ENCODE data around the gene SREBF2. TPM values are rescaled to one million over a fixed set of nuclear protein-coding genes. Genes with fewer than 3 reads are reported as not detected.

The SREBF2 gene
- polyA plus RNA-seq, 1 donor from 2014 or later, result 73.0 TPM

GRCh38 chr22:41902016-41902415, 69.1 kb downstream of the SREBF2 start:
- Histone ChIP-seq H3K36me3 (ENCODE audit: insufficient read depth, low read length) (peaks cover 5% of the 10 kb centered on the region), H3K4me2 (ENCODE audit: low read length) (no peak overlapping the region), H3K27me3 (ENCODE audit: insufficient read depth, low read depth, low read length) (no peaks in the 10 kb centered on the region), H3K27ac (ENCODE audit: low read length) (no peak overlapping the region), H3F3A (ENCODE audit: insufficient read depth, low read length, poor library complexity, severe bottlenecking) (no peaks in the 10 kb centered on the region), H3K9ac (ENCODE audit: low read length) (no peak overlapping the region), H3K9me2 (ENCODE audit: insufficient read depth, low read length) (no peaks in the 10 kb centered on the region), H4K20me1 (ENCODE audit: insufficient read depth) (no peaks in the 10 kb centered on the region), H2AFZ (ENCODE audit: low read depth, low read length) (no peak overlapping the region), H3K79me2 (replicated peaks; ENCODE audit: insufficient read depth, low read length) (no peaks in the 10 kb centered on the region), H3K9me3 (ENCODE audit: low read length) (no peaks in the 10 kb centered on the region), H3K4me3 (ENCODE audit: low read length) (no peak overlapping the region)
- TF ChIP-seq EZH2 (IDR thresholded peaks at IDR 0.05; ENCODE audit: borderline replicate concordance, insufficient read depth, low read length, poor library complexity, severe bottlenecking) (no peak), RAD21 (conservative IDR thresholded peaks at IDR 0.05) (no peak), POLR2AphosphoS5 (IDR thresholded peaks at IDR 0.05) (no peak), TAF1 (IDR thresholded peaks at IDR 0.05; ENCODE audit: low read depth) (no peak), SMC3 (conservative IDR thresholded peaks at IDR 0.05; ENCODE audit: poor library complexity) (no peak), EP300 (conservative IDR thresholded peaks at IDR 0.05; ENCODE audit: poor library complexity, severe bottlenecking) (no peak), REST (IDR thresholded peaks at IDR 0.05; ENCODE audit: borderline replicate concordance) (no peak), MXI1 (conservative IDR thresholded peaks at IDR 0.05; ENCODE audit: poor library complexity, severe bottlenecking) (no peak)
- TF ChIP-seq, protein P1, sequence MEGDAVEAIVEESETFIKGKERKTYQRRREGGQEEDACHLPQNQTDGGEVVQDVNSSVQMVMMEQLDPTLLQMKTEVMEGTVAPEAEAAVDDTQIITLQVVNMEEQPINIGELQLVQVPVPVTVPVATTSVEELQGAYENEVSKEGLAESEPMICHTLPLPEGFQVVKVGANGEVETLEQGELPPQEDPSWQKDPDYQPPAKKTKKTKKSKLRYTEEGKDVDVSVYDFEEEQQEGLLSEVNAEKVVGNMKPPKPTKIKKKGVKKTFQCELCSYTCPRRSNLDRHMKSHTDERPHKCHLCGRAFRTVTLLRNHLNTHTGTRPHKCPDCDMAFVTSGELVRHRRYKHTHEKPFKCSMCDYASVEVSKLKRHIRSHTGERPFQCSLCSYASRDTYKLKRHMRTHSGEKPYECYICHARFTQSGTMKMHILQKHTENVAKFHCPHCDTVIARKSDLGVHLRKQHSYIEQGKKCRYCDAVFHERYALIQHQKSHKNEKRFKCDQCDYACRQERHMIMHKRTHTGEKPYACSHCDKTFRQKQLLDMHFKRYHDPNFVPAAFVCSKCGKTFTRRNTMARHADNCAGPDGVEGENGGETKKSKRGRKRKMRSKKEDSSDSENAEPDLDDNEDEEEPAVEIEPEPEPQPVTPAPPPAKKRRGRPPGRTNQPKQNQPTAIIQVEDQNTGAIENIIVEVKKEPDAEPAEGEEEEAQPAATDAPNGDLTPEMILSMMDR (IDR thresholded peaks at IDR 0.05; ENCODE audit: poor library complexity, severe bottlenecking), result no peak

DNA sequence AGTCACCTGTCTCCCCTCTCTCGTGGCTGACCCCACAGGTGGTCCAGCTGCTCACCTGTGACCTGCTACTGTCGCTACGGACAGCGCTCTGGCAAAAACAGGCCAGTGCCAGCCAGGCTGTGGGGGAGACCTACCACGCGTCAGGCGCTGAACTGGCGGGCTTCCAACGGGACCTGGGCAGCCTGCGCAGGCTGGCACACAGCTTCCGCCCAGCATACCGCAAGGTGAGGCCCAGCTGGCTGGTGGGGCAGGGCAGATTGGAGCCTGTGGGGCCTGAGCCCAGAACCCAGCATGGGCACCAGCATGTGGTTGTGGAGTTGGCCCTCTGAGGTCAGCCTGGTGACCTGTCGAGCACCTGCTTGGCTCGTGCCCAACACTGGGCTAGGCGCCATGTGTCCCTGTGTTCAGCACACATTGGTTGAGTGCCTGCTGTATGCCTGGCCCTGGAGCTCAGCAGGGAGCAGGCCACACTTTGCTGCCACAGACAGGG, 70.1 kb downstream of the SREBF2 start:
- peaks cover 5% of the 10 kb centered on the region for H3K36me3 ChIP-seq (ENCODE audit: insufficient read depth, low read length)
- H3K4me3 ChIP-seq (ENCODE audit: low read length), result no peak overlapping the region
- TF ChIP-seq REST (IDR thresholded peaks at IDR 0.05; ENCODE audit: borderline replicate concordance), result no peak
- no peak for TF ChIP-seq EZH2 (IDR thresholded peaks at IDR 0.05; ENCODE audit: borderline replicate concordance, insufficient read depth, low read length, poor library complexity, severe bottlenecking)
- TF ChIP-seq RAD21 (conservative IDR thresholded peaks at IDR 0.05), result no peak
- no peak for TF ChIP-seq SMC3 (conservative IDR thresholded peaks at IDR 0.05; ENCODE audit: poor library complexity)
- TF ChIP-seq, protein P1 (IDR thresholded peaks at IDR 0.05; ENCODE audit: poor library complexity, severe bottlenecking), result no peak
- no peak for TF ChIP-seq EP300 (conservative IDR thresholded peaks at IDR 0.05; ENCODE audit: poor library complexity, severe bottlenecking)
- no peak for TF ChIP-seq TAF1 (IDR thresholded peaks at IDR 0.05; ENCODE audit: low read depth)
- no peak for TF ChIP-seq POLR2AphosphoS5 (IDR thresholded peaks at IDR 0.05)
- TF ChIP-seq MXI1 (conservative IDR thresholded peaks at IDR 0.05; ENCODE audit: poor library complexity, severe bottlenecking), result no peak
- H3K4me2 ChIP-seq (ENCODE audit: low read length), result no peak overlapping the region
- H3K79me2 ChIP-seq (replicated peaks; ENCODE audit: insufficient read depth, low read length), result no peaks in the 10 kb centered on the region
- no peaks in the 10 kb centered on the region for H3K9me3 ChIP-seq (ENCODE audit: low read length)
- H4K20me1 ChIP-seq (ENCODE audit: insufficient read depth), result no peaks in the 10 kb centered on the region
- H2AFZ ChIP-seq (ENCODE audit: low read depth, low read length), result no peak overlapping the region
- no peak overlapping the region for H3K27ac ChIP-seq (ENCODE audit: low read length)
- no peaks in the 10 kb centered on the region for H3K27me3 ChIP-seq (ENCODE audit: insufficient read depth, low read depth, low read length)
- no peaks in the 10 kb centered on the region for H3K9me2 ChIP-seq (ENCODE audit: insufficient read depth, low read length)
- no peak overlapping the region for H3K9ac ChIP-seq (ENCODE audit: low read length)
- no peaks in the 10 kb centered on the region for H3F3A ChIP-seq (ENCODE audit: insufficient read depth, low read length, poor library complexity, severe bottlenecking)
